HEK293 (cell line): ENCODE measurements around the gene C9orf78.

Experiments
- HOXA7 ChIP-seq: sonication (generic); formaldehyde crosslinking; IDR thresholded peaks from 2 replicates; pipeline ENCODE4 v1.8.1; 2022; ENCODE audit warnings: missing genetic modification reagents, borderline replicate concordance
- SALL2 ChIP-seq: fragments of 450-650 bp; formaldehyde crosslinking; IDR thresholded peaks from 2 replicates; pipeline ENCODE4 v1.5.0; 2017; ENCODE audit warnings: missing biosample characterization, mild to moderate bottlenecking, missing genetic modification characterization, borderline replicate concordance
- SETDB1 ChIP-seq: IDR thresholded peaks from one replicate; pipeline ENCODE4 v1.6.1; 2017; ENCODE audit warnings: mild to moderate bottlenecking, low read length, moderate library complexity, mixed read lengths; ENCODE audit not compliant: insufficient read length
- ZEB2 ChIP-seq: fragments of 450-650 bp; formaldehyde crosslinking; IDR thresholded peaks from 2 replicates; pipeline ENCODE4 v1.5.1; 2016; ENCODE audit warnings: missing biosample characterization, missing genetic modification characterization
- ZNF138 ChIP-seq: fragments of 450-650 bp; formaldehyde crosslinking; IDR thresholded peaks from 2 replicates; pipeline ENCODE4 v1.5.1; 2016; ENCODE audit warnings: missing biosample characterization, missing genetic modification characterization, borderline replicate concordance
- ZNF169 ChIP-seq: fragments of 450-650 bp; formaldehyde crosslinking; IDR thresholded peaks from 2 replicates; pipeline ENCODE4 v1.5.1; 2016; ENCODE audit warnings: missing biosample characterization, missing genetic modification characterization
- ZNF184 ChIP-seq: fragments of 450-650 bp; IDR thresholded peaks from 2 replicates; pipeline ENCODE4 v1.5.1; 2018; ENCODE audit warnings: missing biosample characterization, mild to moderate bottlenecking, missing genetic modification characterization
- ZNF19 ChIP-seq: fragments of 450-650 bp; formaldehyde crosslinking; IDR thresholded peaks from 2 replicates; pipeline ENCODE4; 2016; ENCODE audit warnings: missing biosample characterization, missing genetic modification characterization, low read depth
- ZNF404 ChIP-seq: fragments of 450-650 bp; formaldehyde crosslinking; IDR thresholded peaks from 2 replicates; pipeline ENCODE4 v1.5.1; 2017; ENCODE audit warnings: missing biosample characterization, missing genetic modification characterization
- ZNF501 ChIP-seq: fragments of 450-650 bp; formaldehyde crosslinking; IDR thresholded peaks from 2 replicates; pipeline ENCODE4 v1.5.1; 2016; ENCODE audit warnings: missing biosample characterization, missing genetic modification characterization
- ZNF561 ChIP-seq: fragments of 450-650 bp; IDR thresholded peaks from 2 replicates; pipeline ENCODE4 v1.5.1; 2018; ENCODE audit warnings: missing biosample characterization, missing genetic modification characterization, borderline replicate concordance
- ZNF600 ChIP-seq: fragments of 450-650 bp; formaldehyde crosslinking; IDR thresholded peaks from 2 replicates; pipeline ENCODE4 v1.5.1; 2016; ENCODE audit warnings: missing biosample characterization, missing genetic modification characterization
- ZNF626 ChIP-seq: fragments of 450-650 bp; sonication (Bioruptor Pico); formaldehyde crosslinking; IDR thresholded peaks from 2 replicates; pipeline ENCODE4 v1.5.1; 2018; ENCODE audit warnings: missing biosample characterization, missing genetic modification characterization, inconsistent platforms
- ZNF677 ChIP-seq: fragments of 450-650 bp; IDR thresholded peaks from 2 replicates; pipeline ENCODE4 v1.5.0; 2018; ENCODE audit warnings: missing biosample characterization, mild to moderate bottlenecking, missing genetic modification characterization, moderate library complexity
- ZNF777 ChIP-seq: fragments of 450-650 bp; formaldehyde crosslinking; IDR thresholded peaks from 2 replicates; pipeline ENCODE4 v1.5.1; 2017; ENCODE audit warnings: missing biosample characterization, missing genetic modification characterization, borderline replicate concordance
- ZSCAN16 ChIP-seq: fragments of 450-650 bp; formaldehyde crosslinking; IDR thresholded peaks from 2 replicates; pipeline ENCODE4 v1.5.1; 2016; ENCODE audit warnings: missing biosample characterization, missing genetic modification characterization
- ZSCAN23 ChIP-seq: fragments of 450-650 bp; formaldehyde crosslinking; IDR thresholded peaks from 2 replicates; pipeline ENCODE4 v1.5.1; 2016; ENCODE audit warnings: missing biosample characterization, missing genetic modification characterization
- TF ChIP-seq, protein P1 (sequence below): fragments of 450-650 bp; formaldehyde crosslinking; IDR thresholded peaks from 2 replicates; pipeline ENCODE4 v1.5.1; 2017; ENCODE audit warnings: missing biosample characterization, missing genetic modification characterization
- TF ChIP-seq, protein P2 (sequence below): fragments of 450-650 bp; formaldehyde crosslinking; IDR thresholded peaks from 2 replicates; pipeline ENCODE4 v1.5.1; 2016; ENCODE audit warnings: missing biosample characterization, missing genetic modification characterization
- TF ChIP-seq, protein P3 (sequence below): fragments of 450-650 bp; formaldehyde crosslinking; IDR thresholded peaks from 2 replicates; pipeline ENCODE4 v1.5.1; 2017; ENCODE audit warnings: missing biosample characterization, mild to moderate bottlenecking, missing genetic modification characterization, moderate library complexity
- TF ChIP-seq, protein P4 (sequence below): fragments of 450-650 bp; formaldehyde crosslinking; IDR thresholded peaks from 2 replicates; pipeline ENCODE4 v1.5.1; 2017; ENCODE audit warnings: missing biosample characterization, missing genetic modification characterization
- TF ChIP-seq, protein P5 (sequence below): fragments of 450-650 bp; formaldehyde crosslinking; IDR thresholded peaks from 2 replicates; pipeline ENCODE4 v1.5.1; 2016; ENCODE audit warnings: missing biosample characterization, missing genetic modification characterization, low read depth
- TF ChIP-seq, protein P6 (sequence below): fragments of 450-650 bp; formaldehyde crosslinking; IDR thresholded peaks from 2 replicates; pipeline ENCODE4 v1.5.1; 2016; ENCODE audit warnings: missing biosample characterization, missing genetic modification characterization, borderline replicate concordance

C9orf78 gene

DNA sequence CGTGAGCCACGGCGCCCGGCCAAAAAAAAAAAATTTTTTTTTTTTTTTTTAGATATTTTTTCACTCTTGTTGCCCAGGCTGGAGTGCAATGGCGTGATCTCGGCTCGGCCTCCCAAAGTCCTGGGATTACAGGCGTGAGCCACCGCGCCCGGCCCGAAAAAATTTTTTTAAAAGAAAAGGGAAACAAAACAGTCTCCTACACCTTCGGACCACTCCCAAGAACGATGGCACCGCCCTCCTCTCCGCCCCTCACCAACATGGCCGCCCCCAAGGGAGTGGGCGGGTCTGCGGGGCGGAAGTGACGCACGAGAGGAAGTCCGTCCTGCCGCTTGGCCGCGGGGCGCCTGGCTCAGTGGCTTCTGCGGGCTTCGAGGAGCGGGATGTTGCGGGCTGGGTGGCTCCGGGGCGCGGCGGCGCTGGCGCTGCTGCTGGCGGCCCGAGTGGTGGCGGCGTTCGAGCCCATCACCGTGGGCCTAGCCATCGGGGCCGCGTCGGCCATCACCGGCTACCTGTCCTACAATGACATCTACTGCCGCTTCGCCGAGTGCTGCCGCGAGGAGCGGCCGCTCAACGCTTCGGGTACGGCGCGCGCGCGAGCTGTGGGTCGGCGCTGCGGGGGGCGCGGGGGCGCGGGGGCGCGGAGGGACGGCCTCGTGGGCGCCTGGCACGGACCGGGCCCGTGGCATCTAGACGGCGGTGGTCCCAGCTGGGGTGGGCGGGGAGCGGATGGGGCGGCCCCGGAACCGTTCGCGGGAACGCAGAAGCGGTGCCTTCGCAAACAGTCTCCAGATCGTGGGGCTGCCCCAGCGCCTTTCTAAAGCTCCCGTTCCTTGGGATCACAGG, 32.0 kb downstream of the C9orf78 start, which contains the start of gene TOR1B (continued):
- TF ChIP-seq SETDB1 (no peak), ZEB2 (tag by site-specific recombination) (0 out of 2 replicates have a peak, but pooled peaks have one; percentile 41), ZNF404 (tag by site-specific recombination) (no peak), ZNF626 (tag by site-specific recombination) (no peak; the same call in 1 of the 2 replicates), ZNF501 (tag by site-specific recombination) (no peak; the same call in 1 of the 2 replicates), HOXA7 (CRISPR knock-in tag) (no peak), ZSCAN16 (tag by site-specific recombination) (no peak), ZNF169 (no peak), SALL2 (tag by site-specific recombination) (no peak), ZNF19 (tag by site-specific recombination) (no peak), ZNF138 (no peak), ZSCAN23 (tag by site-specific recombination) (no peak), ZNF600 (tag by site-specific recombination) (no peak), ZNF677 (tag by site-specific recombination) (no peak), ZNF777 (no peak), ZNF561 (tag by site-specific recombination) (no peak; the same call in 1 of the 2 replicates), ZNF184 (tag by site-specific recombination) (no peak)
- TF ChIP-seq, protein P1, sequence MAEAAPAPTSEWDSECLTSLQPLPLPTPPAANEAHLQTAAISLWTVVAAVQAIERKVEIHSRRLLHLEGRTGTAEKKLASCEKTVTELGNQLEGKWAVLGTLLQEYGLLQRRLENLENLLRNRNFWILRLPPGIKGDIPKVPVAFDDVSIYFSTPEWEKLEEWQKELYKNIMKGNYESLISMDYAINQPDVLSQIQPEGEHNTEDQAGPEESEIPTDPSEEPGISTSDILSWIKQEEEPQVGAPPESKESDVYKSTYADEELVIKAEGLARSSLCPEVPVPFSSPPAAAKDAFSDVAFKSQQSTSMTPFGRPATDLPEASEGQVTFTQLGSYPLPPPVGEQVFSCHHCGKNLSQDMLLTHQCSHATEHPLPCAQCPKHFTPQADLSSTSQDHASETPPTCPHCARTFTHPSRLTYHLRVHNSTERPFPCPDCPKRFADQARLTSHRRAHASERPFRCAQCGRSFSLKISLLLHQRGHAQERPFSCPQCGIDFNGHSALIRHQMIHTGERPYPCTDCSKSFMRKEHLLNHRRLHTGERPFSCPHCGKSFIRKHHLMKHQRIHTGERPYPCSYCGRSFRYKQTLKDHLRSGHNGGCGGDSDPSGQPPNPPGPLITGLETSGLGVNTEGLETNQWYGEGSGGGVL (tag by site-specific recombination) = no peak
- TF ChIP-seq, protein P2, sequence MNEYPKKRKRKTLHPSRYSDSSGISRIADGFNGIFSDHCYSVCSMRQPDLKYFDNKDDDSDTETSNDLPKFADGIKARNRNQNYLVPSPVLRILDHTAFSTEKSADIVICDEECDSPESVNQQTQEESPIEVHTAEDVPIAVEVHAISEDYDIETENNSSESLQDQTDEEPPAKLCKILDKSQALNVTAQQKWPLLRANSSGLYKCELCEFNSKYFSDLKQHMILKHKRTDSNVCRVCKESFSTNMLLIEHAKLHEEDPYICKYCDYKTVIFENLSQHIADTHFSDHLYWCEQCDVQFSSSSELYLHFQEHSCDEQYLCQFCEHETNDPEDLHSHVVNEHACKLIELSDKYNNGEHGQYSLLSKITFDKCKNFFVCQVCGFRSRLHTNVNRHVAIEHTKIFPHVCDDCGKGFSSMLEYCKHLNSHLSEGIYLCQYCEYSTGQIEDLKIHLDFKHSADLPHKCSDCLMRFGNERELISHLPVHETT = no peak
- TF ChIP-seq, protein P3, sequence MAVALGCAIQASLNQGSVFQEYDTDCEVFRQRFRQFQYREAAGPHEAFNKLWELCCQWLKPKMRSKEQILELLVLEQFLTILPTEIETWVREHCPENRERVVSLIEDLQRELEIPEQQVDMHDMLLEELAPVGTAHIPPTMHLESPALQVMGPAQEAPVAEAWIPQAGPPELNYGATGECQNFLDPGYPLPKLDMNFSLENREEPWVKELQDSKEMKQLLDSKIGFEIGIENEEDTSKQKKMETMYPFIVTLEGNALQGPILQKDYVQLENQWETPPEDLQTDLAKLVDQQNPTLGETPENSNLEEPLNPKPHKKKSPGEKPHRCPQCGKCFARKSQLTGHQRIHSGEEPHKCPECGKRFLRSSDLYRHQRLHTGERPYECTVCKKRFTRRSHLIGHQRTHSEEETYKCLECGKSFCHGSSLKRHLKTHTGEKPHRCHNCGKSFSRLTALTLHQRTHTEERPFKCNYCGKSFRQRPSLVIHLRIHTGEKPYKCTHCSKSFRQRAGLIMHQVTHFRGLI (tag by site-specific recombination) = peak; percentile 42
- TF ChIP-seq, protein P4, sequence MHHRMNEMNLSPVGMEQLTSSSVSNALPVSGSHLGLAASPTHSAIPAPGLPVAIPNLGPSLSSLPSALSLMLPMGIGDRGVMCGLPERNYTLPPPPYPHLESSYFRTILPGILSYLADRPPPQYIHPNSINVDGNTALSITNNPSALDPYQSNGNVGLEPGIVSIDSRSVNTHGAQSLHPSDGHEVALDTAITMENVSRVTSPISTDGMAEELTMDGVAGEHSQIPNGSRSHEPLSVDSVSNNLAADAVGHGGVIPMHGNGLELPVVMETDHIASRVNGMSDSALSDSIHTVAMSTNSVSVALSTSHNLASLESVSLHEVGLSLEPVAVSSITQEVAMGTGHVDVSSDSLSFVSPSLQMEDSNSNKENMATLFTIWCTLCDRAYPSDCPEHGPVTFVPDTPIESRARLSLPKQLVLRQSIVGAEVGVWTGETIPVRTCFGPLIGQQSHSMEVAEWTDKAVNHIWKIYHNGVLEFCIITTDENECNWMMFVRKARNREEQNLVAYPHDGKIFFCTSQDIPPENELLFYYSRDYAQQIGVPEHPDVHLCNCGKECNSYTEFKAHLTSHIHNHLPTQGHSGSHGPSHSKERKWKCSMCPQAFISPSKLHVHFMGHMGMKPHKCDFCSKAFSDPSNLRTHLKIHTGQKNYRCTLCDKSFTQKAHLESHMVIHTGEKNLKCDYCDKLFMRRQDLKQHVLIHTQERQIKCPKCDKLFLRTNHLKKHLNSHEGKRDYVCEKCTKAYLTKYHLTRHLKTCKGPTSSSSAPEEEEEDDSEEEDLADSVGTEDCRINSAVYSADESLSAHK (tag by site-specific recombination) = no peak
- TF ChIP-seq, protein P5, sequence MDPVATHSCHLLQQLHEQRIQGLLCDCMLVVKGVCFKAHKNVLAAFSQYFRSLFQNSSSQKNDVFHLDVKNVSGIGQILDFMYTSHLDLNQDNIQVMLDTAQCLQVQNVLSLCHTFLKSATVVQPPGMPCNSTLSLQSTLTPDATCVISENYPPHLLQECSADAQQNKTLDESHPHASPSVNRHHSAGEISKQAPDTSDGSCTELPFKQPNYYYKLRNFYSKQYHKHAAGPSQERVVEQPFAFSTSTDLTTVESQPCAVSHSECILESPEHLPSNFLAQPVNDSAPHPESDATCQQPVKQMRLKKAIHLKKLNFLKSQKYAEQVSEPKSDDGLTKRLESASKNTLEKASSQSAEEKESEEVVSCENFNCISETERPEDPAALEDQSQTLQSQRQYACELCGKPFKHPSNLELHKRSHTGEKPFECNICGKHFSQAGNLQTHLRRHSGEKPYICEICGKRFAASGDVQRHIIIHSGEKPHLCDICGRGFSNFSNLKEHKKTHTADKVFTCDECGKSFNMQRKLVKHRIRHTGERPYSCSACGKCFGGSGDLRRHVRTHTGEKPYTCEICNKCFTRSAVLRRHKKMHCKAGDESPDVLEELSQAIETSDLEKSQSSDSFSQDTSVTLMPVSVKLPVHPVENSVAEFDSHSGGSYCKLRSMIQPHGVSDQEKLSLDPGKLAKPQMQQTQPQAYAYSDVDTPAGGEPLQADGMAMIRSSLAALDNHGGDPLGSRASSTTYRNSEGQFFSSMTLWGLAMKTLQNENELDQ (tag by site-specific recombination) = no peak
- TF ChIP-seq, protein P6, sequence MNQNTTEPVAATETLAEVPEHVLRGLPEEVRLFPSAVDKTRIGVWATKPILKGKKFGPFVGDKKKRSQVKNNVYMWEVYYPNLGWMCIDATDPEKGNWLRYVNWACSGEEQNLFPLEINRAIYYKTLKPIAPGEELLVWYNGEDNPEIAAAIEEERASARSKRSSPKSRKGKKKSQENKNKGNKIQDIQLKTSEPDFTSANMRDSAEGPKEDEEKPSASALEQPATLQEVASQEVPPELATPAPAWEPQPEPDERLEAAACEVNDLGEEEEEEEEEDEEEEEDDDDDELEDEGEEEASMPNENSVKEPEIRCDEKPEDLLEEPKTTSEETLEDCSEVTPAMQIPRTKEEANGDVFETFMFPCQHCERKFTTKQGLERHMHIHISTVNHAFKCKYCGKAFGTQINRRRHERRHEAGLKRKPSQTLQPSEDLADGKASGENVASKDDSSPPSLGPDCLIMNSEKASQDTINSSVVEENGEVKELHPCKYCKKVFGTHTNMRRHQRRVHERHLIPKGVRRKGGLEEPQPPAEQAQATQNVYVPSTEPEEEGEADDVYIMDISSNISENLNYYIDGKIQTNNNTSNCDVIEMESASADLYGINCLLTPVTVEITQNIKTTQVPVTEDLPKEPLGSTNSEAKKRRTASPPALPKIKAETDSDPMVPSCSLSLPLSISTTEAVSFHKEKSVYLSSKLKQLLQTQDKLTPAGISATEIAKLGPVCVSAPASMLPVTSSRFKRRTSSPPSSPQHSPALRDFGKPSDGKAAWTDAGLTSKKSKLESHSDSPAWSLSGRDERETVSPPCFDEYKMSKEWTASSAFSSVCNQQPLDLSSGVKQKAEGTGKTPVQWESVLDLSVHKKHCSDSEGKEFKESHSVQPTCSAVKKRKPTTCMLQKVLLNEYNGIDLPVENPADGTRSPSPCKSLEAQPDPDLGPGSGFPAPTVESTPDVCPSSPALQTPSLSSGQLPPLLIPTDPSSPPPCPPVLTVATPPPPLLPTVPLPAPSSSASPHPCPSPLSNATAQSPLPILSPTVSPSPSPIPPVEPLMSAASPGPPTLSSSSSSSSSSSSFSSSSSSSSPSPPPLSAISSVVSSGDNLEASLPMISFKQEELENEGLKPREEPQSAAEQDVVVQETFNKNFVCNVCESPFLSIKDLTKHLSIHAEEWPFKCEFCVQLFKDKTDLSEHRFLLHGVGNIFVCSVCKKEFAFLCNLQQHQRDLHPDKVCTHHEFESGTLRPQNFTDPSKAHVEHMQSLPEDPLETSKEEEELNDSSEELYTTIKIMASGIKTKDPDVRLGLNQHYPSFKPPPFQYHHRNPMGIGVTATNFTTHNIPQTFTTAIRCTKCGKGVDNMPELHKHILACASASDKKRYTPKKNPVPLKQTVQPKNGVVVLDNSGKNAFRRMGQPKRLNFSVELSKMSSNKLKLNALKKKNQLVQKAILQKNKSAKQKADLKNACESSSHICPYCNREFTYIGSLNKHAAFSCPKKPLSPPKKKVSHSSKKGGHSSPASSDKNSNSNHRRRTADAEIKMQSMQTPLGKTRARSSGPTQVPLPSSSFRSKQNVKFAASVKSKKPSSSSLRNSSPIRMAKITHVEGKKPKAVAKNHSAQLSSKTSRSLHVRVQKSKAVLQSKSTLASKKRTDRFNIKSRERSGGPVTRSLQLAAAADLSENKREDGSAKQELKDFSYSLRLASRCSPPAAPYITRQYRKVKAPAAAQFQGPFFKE (tag by site-specific recombination) = no peak
